ENCODE data around the gene PRKCH. TPM values are rescaled to one million over a fixed set of nuclear protein-coding genes. Genes with fewer than 3 reads are reported as not detected.

PRKCH gene
- total and polyA plus RNA-seq, 2 donors (not counting 3 experiments of a cell fraction or from before 2014, with no cell fraction given) = 97.7 to 103 TPM

Other genes with a start within 250 kb of the PRKCH start
- gene TMEM30B, start 40.2 kb upstream of the PRKCH start, total RNA-seq = 0.25 and 0.35 TPM in 2 replicates
- gene TMEM30B, start 40.2 kb upstream of the PRKCH start, polyA plus RNA-seq = 0.32 and 0.37 TPM in 2 replicates